ENCODE measurements around the gene VEGFB.
A peak's percentile ranks its signal among the peaks of the same experiment; 100 is the strongest.

GRCh38 chr11:64185693-64186491, 48.5 kb upstream of the VEGFB start, which contains the start of gene STIP1:
- TF ChIP-seq CTCF (conservative IDR thresholded peaks at IDR 0.05; ENCODE audit: low read depth, low read length), result peak; percentile 59
- TF ChIP-seq RAD21 (IDR thresholded peaks at IDR 0.05; ENCODE audit: low read length), result peak; percentile 23; the same call in 1 of the 2 replicates
- peak; percentile 91 for TF ChIP-seq FOS (IDR thresholded peaks at IDR 0.05; ENCODE audit: low read depth, low read length)
- no peak for TF ChIP-seq POLR2A (IDR thresholded peaks at IDR 0.05; ENCODE audit: low read depth, low read length)
- TF ChIP-seq ELK1 (IDR thresholded peaks at IDR 0.05; ENCODE audit: borderline replicate concordance, low read depth, low read length), result no peak
- TF ChIP-seq MXI1 (IDR thresholded peaks at IDR 0.05; ENCODE audit: borderline replicate concordance, low read depth, low read length), result peak; percentile 52; the same call in 1 of the 2 replicates
